ENCODE data around the gene IARS2.

Gene IARS2

GRCh38 chr1:220176540-220176939, 82.6 kb downstream of the IARS2 start:
- Mint-ChIP-seq H3K4me1 (peaks cover 9% of the 10 kb centered on the region), H3K9me3 (no peaks in the 10 kb centered on the region), H3K27ac (no peak overlapping the region), H3K4me3 (no peak overlapping the region), H3K27me3 (no peaks in the 10 kb centered on the region), H3K36me3 (peaks cover 47% of the 10 kb centered on the region)

GRCh38 chr1:220182111-220182510, 88.2 kb downstream of the IARS2 start:
- no peak overlapping the region for H3K27ac Mint-ChIP-seq
- no peaks in the 10 kb centered on the region for H3K27me3 Mint-ChIP-seq
- H3K9me3 Mint-ChIP-seq: no peaks in the 10 kb centered on the region
- H3K4me1 Mint-ChIP-seq: peaks cover 5% of the 10 kb centered on the region
- H3K4me3 Mint-ChIP-seq: no peak overlapping the region
- peaks cover 26% of the 10 kb centered on the region for H3K36me3 Mint-ChIP-seq

- no peaks in the 10 kb centered on the region for H3K9me3 Mint-ChIP-seq
- peaks cover 5% of the 10 kb centered on the region for H3K4me1 Mint-ChIP-seq
- no peak overlapping the region for H3K27ac Mint-ChIP-seq
- no peak overlapping the region for H3K4me3 Mint-ChIP-seq
- peaks cover 23% of the 10 kb centered on the region for H3K36me3 Mint-ChIP-seq
- H3K27me3 Mint-ChIP-seq: no peaks in the 10 kb centered on the region
These were observed 88.7 kb downstream of the IARS2 start for GRCh38 chr1:220182656-220183055.

- peaks cover 21% of the 10 kb centered on the region for H3K36me3 Mint-ChIP-seq
- no peak overlapping the region for H3K27ac Mint-ChIP-seq
- no peaks in the 10 kb centered on the region for H3K9me3 Mint-ChIP-seq
- no peaks in the 10 kb centered on the region for H3K27me3 Mint-ChIP-seq
- no peaks in the 10 kb centered on the region for H3K4me1 Mint-ChIP-seq
- H3K4me3 Mint-ChIP-seq: no peak overlapping the region
These were observed 90.6 kb downstream of the IARS2 start for GRCh38 chr1:220184506-220184905.

- H3K4me1 Mint-ChIP-seq: no peaks in the 10 kb centered on the region
- H3K27me3 Mint-ChIP-seq: no peaks in the 10 kb centered on the region
- no peaks in the 10 kb centered on the region for H3K9me3 Mint-ChIP-seq
- H3K27ac Mint-ChIP-seq: no peak overlapping the region
- H3K36me3 Mint-ChIP-seq: peaks cover 17% of the 10 kb centered on the region
- no peak overlapping the region for H3K4me3 Mint-ChIP-seq
These were observed 92.8 kb downstream of the IARS2 start for GRCh38 chr1:220186752-220187151.

- Mint-ChIP-seq H3K27ac (no peak overlapping the region), H3K36me3 (peaks cover 13% of the 10 kb centered on the region), H3K4me3 (no peak overlapping the region), H3K9me3 (no peaks in the 10 kb centered on the region), H3K27me3 (no peaks in the 10 kb centered on the region), H3K4me1 (no peaks in the 10 kb centered on the region)
These were observed 94.6 kb downstream of the IARS2 start for GRCh38 chr1:220188538-220188937.

GRCh38 chr1:220189750-220190347, 95.9 kb downstream of the IARS2 start:
- Mint-ChIP-seq H3K27ac (no peak overlapping the region), H3K4me3 (no peak overlapping the region), H3K36me3 (peaks cover 17% of the 10 kb centered on the region), H3K9me3 (no peaks in the 10 kb centered on the region), H3K4me1 (no peaks in the 10 kb centered on the region), H3K27me3 (no peaks in the 10 kb centered on the region)

GRCh38 chr1:220195701-220196100, 101.8 kb downstream of the IARS2 start:
- no peak overlapping the region for H3K27ac Mint-ChIP-seq
- H3K4me3 Mint-ChIP-seq: no peak overlapping the region
- H3K36me3 Mint-ChIP-seq: peaks cover 9% of the 10 kb centered on the region
- H3K4me1 Mint-ChIP-seq: no peaks in the 10 kb centered on the region
- no peaks in the 10 kb centered on the region for H3K9me3 Mint-ChIP-seq
- H3K27me3 Mint-ChIP-seq: no peaks in the 10 kb centered on the region
